Breast epithelium (tissue), 4 donors: ENCODE data around the gene PKD1L1. TPM values are rescaled to one million over a fixed set of nuclear protein-coding genes. Genes with fewer than 3 reads are reported as not detected.

Source experiments
- DNase-seq, 2 donors: peaks; one replicate each; pipeline ENCODE4 v3.0.0-alpha.2; 2019; ENCODE audit warnings: low spot score in 2 of 2
- H3K27ac ChIP-seq, 2 donors: fragments of 200-600 bp; sonication (generic) in 1 of 2; one replicate each; pipeline ENCODE4 v1.5.1; 2016 to 2019; ENCODE audit warnings: mild to moderate bottlenecking in 1 of 2
- H3K27me3 ChIP-seq, 2 donors: fragments of 200-600 bp; sonication (generic) in 1 of 2; one replicate each; pipeline versions ENCODE4 v1.5.1 to v1.6.0; 2017 to 2019; ENCODE audit warnings: control low read depth in 1 of 2, mild to moderate bottlenecking in 1 of 2
- H3K36me3 ChIP-seq: fragments of 200-600 bp; one replicate; pipeline ENCODE4 v1.5.1; 2019
- H3K4me1 ChIP-seq, 2 donors: fragments of 200-600 bp; sonication (generic); one replicate each; pipeline ENCODE4 v1.5.1; 2016 to 2019; ENCODE audit warnings: control low read depth in 1 of 2
- H3K4me3 ChIP-seq, 3 donors: fragments of 200-600 bp; sonication (generic); 1 replicate in 2 of 3; 2 replicates in 1 of 3; pipeline ENCODE4 v1.5.1; 2016 to 2019; ENCODE audit warnings: mild to moderate bottlenecking in 3 of 3, moderate library complexity in 2 of 3
- H3K9me3 ChIP-seq, 2 donors: fragments of 200-600 bp; sonication (generic) in 1 of 2; one replicate each; pipeline ENCODE4 v1.5.1; 2016 to 2019; ENCODE audit warnings: control low read depth in 1 of 2
- CTCF ChIP-seq, 3 donors: fragments of 450-650 bp; IDR thresholded peaks; one replicate each; pipeline ENCODE4 v1.5.1; 2016 to 2017; ENCODE audit warnings: antibody characterized with exemption in 3 of 3, mild to moderate bottlenecking in 3 of 3, moderate library complexity in 3 of 3
- POLR2A ChIP-seq: fragments of 450-650 bp; IDR thresholded peaks from one replicate; pipeline ENCODE4 v1.6.1; 2016; ENCODE audit warnings: antibody characterized with exemption, mild to moderate bottlenecking, moderate library complexity
- POLR2AphosphoS5 ChIP-seq, 3 donors: sonication (generic); formaldehyde crosslinking; IDR thresholded peaks; one replicate each; pipeline ENCODE4 v1.6.1; 2017; ENCODE audit warnings: antibody characterized with exemption in 3 of 3
- intact Hi-C: fragments of 100-400 bp; cut with DNase I; formaldehyde crosslinking; loops from one replicate; pipeline ENCODE4 v1.15.1; 2023; ENCODE audit warnings: low total_unique reads
- total RNA-seq, 3 donors: library from RNA; depleted of rRNA; stranded (reverse); fragments of >200 nt; gene quantifications; one replicate each; pipeline ENCODE4 v1.1.0, GENCODE V29; 2016

The PKD1L1 gene
- total RNA-seq, 3 donors from 2014 or later: 0.32 to 0.44 (median 0.33) TPM

DNA sequence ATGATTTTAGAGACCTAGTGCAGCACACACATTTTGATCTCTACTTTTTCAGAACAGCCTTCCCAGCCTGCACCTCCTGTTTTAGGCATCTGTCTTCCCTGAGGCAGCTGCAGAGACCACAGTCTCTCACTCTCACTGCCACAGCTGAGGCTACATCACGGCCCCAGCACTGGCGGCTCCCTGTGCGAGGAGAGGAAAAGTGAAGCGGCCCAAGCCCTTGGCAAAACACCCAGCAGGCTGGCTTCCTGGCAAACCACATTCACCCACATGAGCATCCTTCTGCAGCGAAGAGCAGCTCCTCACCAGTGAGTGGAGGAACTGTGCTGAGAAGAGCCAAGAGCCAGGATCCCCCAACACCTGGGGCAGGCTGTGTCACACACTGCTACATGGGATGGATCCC, 17.2 kb upstream of the PKD1L1 start:
- intact Hi-C loops: no loop called here
- TF ChIP-seq POLR2A (no peak), CTCF (IDR thresholded peaks at IDR 0.05) (no peak), POLR2AphosphoS5 (IDR thresholded peaks at IDR 0.05) (no peak)
- no peaks in the 10 kb centered on the region for H3K27me3 ChIP-seq
- no peaks in the 10 kb centered on the region for H3K9me3 ChIP-seq
- no peak overlapping the region for H3K27ac ChIP-seq
- H3K4me3 ChIP-seq: no peak overlapping the region
- peaks cover 23% of the 10 kb centered on the region for H3K36me3 ChIP-seq
- no peaks in the 10 kb centered on the region for H3K4me1 ChIP-seq
- no peak for DNase-seq

DNA sequence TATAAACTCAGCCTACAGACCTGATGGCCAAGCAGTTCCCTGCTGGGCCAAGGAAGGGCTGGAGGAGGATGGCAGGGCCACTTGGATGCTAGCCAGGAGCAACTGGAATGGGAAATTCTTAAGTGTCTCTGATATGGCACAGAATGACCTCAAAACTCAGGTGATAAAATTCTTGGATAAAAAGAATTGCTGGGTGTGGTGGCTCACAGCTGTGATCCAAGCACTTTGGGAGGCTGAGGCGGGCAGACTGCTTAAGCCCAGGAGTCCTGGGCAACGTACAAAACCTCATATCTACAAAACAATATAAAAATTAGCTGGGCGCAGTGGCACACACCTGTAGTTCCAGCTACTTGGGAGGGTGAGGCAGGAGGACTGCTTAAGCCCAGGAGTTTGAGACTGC, 14.0 kb upstream of the PKD1L1 start:
- DNase-seq: no peak
- TF ChIP-seq POLR2A (no peak), CTCF (IDR thresholded peaks at IDR 0.05) (no peak), POLR2AphosphoS5 (IDR thresholded peaks at IDR 0.05) (no peak)

DNA sequence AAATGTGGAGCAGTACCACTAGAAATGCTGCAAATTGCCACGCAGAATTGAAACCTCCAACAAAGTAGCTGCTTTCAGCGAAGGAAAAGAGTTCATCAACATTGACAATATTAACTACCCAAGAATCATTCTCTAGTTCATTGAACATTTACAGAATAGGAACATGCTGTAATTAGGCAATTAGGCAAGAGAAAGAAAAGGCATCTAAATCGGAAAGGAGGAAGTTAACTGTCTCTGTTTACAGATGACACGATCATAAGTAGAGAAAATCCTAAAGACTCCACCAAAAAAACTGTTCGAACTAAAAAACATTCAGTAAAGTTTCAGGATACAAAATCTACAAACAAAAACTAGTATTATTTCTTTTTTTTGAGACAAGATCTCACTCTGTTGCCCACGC, 8.9 kb upstream of the PKD1L1 start:
- DNase-seq: no peak
- Histone ChIP-seq H3K27ac (no peak overlapping the region), H3K4me3 (no peak overlapping the region), H3K9me3 (no peaks in the 10 kb centered on the region), H3K27me3 (no peaks in the 10 kb centered on the region), H3K36me3 (no peaks in the 10 kb centered on the region), H3K4me1 (no peaks in the 10 kb centered on the region)
- TF ChIP-seq POLR2AphosphoS5 (IDR thresholded peaks at IDR 0.05): no peak
- no peak for TF ChIP-seq CTCF (IDR thresholded peaks at IDR 0.05)
- intact Hi-C loops: no loop called here

More for the DNA sequence above, 14.0 kb upstream of the PKD1L1 start:
- H3K4me1 ChIP-seq: no peaks in the 10 kb centered on the region
- H3K36me3 ChIP-seq: peaks cover 22% of the 10 kb centered on the region
- intact Hi-C loops: no loop called here
- no peak overlapping the region for H3K27ac ChIP-seq
- H3K4me3 ChIP-seq: no peak overlapping the region
- no peaks in the 10 kb centered on the region for H3K9me3 ChIP-seq
- H3K27me3 ChIP-seq: no peaks in the 10 kb centered on the region

DNA sequence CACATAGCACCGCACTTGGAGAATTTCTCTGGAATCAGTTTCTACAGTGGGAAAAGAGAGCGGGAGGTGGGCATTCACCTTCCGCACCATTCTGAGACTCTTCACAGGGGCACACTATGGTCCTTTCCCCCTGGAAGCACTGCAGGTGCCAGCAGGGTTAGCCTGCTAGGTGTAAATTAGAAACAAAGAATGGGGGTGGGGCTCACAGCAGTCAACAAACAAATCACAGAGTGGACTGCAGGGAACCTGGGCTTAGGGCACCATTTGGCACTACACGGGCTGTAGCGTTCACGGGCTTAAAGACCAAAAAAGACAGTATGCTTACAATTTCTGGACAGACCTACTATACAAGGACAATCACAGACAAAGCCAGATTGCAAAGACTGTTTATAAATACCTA, 8.0 kb upstream of the PKD1L1 start:
- no peak for DNase-seq
- Histone ChIP-seq H3K4me1 (no peaks in the 10 kb centered on the region), H3K27me3 (no peaks in the 10 kb centered on the region), H3K36me3 (no peaks in the 10 kb centered on the region), H3K27ac (no peak overlapping the region), H3K9me3 (no peaks in the 10 kb centered on the region), H3K4me3 (no peak overlapping the region)
- no peak for TF ChIP-seq POLR2A
- no peak for TF ChIP-seq POLR2AphosphoS5 (IDR thresholded peaks at IDR 0.05)
- TF ChIP-seq CTCF (IDR thresholded peaks at IDR 0.05): no peak
- intact Hi-C loops: no loop called here

DNA sequence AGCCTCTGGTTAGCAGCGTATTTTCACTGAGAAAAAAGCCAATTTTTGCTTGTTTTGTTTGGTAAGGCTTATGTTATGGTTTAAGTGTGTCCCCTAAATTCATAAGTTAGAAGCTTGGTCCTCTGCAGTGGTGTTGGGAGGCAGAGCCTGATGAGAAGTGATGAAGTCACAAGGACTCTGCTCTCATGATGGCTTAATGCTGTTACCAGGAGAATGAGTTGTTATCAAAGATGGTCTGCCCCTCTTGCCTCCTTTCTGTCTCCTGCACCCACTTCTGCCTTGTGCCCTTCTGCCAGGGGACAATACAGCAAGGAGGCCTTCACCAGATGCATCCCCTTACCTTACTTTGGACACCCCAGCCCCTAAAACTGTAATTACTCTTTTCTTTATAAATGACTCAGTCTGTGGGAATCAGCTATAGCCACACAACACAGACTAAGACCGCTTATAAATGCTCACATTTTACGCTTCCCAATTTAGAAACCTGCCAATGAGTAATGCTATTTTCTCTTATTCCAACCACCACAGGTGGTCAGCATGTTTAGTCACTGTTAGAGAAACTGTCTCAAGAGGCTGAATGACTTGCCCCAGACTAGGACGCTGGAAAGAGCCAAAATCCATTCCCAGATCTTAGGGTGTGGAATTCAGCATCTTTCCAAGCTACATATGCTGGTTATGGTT, 6.1 kb upstream of the PKD1L1 start:
- no peak overlapping the region for H3K4me3 ChIP-seq
- H3K27me3 ChIP-seq: no peaks in the 10 kb centered on the region
- no peaks in the 10 kb centered on the region for H3K4me1 ChIP-seq
- H3K27ac ChIP-seq: no peak overlapping the region
- intact Hi-C loops: loop anchor here (1.0 kb wide), 1 partner anchor 160 kb away; no protein-coding TSS in a partner anchor
- no peak for DNase-seq
- no peaks in the 10 kb centered on the region for H3K36me3 ChIP-seq
- H3K9me3 ChIP-seq: no peaks in the 10 kb centered on the region
- no peak for TF ChIP-seq POLR2A
- no peak for TF ChIP-seq CTCF (IDR thresholded peaks at IDR 0.05)
